ENCODE measurements around the gene MDM1. TPM values are rescaled to one million over a fixed set of nuclear protein-coding genes. Genes with fewer than 3 reads are reported as not detected.

MDM1 gene
- total and polyA plus RNA-seq, 2 experiments from 2014 or later = 3.6 to 14.9 TPM

DNA sequence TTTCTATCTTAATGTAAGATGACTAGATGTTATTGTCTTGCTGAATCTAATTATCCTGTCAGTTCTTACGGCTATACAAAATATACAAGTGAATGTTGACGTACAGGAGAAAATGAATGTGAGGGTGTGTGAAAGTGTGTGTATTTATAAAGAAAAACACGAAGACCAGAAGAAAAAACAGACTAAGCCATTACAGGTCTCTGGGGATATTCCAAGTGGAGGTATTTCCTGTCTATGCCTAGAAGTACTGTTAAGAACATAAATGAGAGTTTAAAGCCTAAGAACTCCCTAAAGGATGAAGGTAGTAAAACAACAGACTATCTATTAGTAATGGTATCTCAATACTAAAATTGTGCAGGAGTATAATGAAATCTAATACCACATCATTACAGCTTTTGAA is 7.6 kb downstream of the MDM1 start:
- 51% methylated on average over 3 of the region's 3 CpGs for WGBS (ENCODE audit: low lambda C conversion rate, missing lambda C conversion rate)
- peaks cover 4% of the 10 kb centered on the region for H3K4me1 ChIP-seq (ENCODE audit: insufficient read depth)
- no peak overlapping the region for H2AFZ ChIP-seq

DNA sequence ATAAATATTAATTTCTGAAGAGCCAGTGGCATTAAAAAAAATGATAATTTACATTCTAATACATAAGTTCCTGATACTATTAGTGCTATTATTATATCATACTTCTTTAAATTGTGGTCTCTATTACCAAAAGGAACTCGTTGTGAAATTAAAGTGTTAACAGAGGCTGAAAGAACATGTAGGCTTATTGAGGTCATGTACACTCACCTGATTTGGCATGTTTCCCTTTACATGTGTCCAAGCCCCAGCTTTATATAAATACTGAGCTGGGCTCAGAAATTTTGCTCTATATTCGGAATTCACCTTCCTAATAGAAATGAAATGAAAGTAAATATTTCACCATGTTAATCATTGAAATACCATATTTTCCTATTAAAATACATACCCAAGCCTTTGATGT is 11.0 kb downstream of the MDM1 start:
- H4K20me1 ChIP-seq (ENCODE audit: insufficient read depth, poor library complexity, severe bottlenecking) = no peaks in the 10 kb centered on the region
- no peak for DNase-seq (ENCODE audit: low spot score)
- H3K4me2 ChIP-seq = no peak overlapping the region
- TF ChIP-seq EZH2 (IDR thresholded peaks at IDR 0.05; ENCODE audit: borderline replicate concordance) (no peak), EZH2phosphoT487 (IDR thresholded peaks at IDR 0.05; ENCODE audit: low read depth, severe bottlenecking, unreplicated experiment) (no peak)
- TF ChIP-seq, protein P1, sequence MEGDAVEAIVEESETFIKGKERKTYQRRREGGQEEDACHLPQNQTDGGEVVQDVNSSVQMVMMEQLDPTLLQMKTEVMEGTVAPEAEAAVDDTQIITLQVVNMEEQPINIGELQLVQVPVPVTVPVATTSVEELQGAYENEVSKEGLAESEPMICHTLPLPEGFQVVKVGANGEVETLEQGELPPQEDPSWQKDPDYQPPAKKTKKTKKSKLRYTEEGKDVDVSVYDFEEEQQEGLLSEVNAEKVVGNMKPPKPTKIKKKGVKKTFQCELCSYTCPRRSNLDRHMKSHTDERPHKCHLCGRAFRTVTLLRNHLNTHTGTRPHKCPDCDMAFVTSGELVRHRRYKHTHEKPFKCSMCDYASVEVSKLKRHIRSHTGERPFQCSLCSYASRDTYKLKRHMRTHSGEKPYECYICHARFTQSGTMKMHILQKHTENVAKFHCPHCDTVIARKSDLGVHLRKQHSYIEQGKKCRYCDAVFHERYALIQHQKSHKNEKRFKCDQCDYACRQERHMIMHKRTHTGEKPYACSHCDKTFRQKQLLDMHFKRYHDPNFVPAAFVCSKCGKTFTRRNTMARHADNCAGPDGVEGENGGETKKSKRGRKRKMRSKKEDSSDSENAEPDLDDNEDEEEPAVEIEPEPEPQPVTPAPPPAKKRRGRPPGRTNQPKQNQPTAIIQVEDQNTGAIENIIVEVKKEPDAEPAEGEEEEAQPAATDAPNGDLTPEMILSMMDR (IDR thresholded peaks at IDR 0.05; ENCODE audit: poor library complexity) = no peak
- H3K4me3 ChIP-seq = no peak overlapping the region
- H3K36me3 ChIP-seq (replicated peaks; ENCODE audit: insufficient read depth, low read depth) = no peaks in the 10 kb centered on the region
- no peak overlapping the region for H2AFZ ChIP-seq
- no peak overlapping the region for H3K27ac ChIP-seq
- no peaks in the 10 kb centered on the region for H3K79me2 ChIP-seq
- H3K9me2 ChIP-seq (replicated peaks; ENCODE audit: insufficient read depth) = no peaks in the 10 kb centered on the region
- WGBS (ENCODE audit: low lambda C conversion rate, missing lambda C conversion rate) = 79% methylated on average over 2 of the region's 2 CpGs
- H3K9me3 ChIP-seq (ENCODE audit: low read depth) = no peaks in the 10 kb centered on the region
- H3K4me1 ChIP-seq (ENCODE audit: insufficient read depth) = peaks cover 4% of the 10 kb centered on the region
- no peaks in the 10 kb centered on the region for H3K27me3 ChIP-seq

More for the DNA sequence above, 7.6 kb downstream of the MDM1 start:
- no peaks in the 10 kb centered on the region for H3K27me3 ChIP-seq
- no peaks in the 10 kb centered on the region for H3K79me2 ChIP-seq
- H3K27ac ChIP-seq = no peak overlapping the region
- TF ChIP-seq EZH2 (IDR thresholded peaks at IDR 0.05; ENCODE audit: borderline replicate concordance) (no peak), EZH2phosphoT487 (IDR thresholded peaks at IDR 0.05; ENCODE audit: low read depth, severe bottlenecking, unreplicated experiment) (no peak)
- TF ChIP-seq, protein P1 (IDR thresholded peaks at IDR 0.05; ENCODE audit: poor library complexity) = no peak
- no peaks in the 10 kb centered on the region for H3K36me3 ChIP-seq (replicated peaks; ENCODE audit: insufficient read depth, low read depth)
- H3K4me3 ChIP-seq = no peak overlapping the region
- H3K4me2 ChIP-seq = no peak overlapping the region
- DNase-seq (ENCODE audit: low spot score) = no peak
- no peaks in the 10 kb centered on the region for H3K9me3 ChIP-seq (ENCODE audit: low read depth)
- H4K20me1 ChIP-seq (ENCODE audit: insufficient read depth, poor library complexity, severe bottlenecking) = no peaks in the 10 kb centered on the region
- H3K9me2 ChIP-seq (replicated peaks; ENCODE audit: insufficient read depth) = no peaks in the 10 kb centered on the region

DNA sequence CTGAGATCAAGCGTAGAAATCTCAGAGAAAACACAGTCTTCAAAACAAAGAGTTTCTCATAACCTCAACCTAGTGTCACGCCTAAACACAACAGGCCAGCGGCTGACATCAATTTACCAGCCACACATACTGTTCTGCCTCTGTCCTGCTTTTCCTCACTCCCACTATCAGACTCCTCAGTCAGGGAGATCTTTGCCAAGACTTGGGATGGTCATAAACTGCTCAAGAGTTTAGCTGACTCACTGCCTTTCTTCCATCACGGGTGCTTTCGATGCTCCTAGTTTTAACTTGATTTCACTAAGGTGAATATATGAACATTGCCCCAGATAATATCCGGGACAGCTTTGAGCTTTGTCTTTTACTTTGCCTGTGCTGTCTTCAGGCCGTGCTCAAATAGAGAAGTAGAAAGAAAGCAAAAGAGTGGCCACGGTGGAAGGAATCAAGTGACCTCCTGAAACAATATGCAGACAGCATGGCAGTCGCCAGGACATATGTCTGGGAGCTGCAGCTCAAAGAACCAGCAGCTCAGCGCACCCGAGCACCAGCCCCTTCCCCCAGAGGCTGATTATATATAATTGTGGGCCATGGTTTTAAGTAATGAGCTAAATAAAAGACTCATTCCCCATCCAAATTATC is 12.1 kb downstream of the MDM1 start:
- H2AFZ ChIP-seq = peak overlapping the region; percentile 51
- peak; percentile 58 for DNase-seq (ENCODE audit: low spot score)
- WGBS (ENCODE audit: low lambda C conversion rate, missing lambda C conversion rate) = 51% methylated on average over 11 of the region's 11 CpGs

More for the DNA sequence above, 12.1 kb downstream of the MDM1 start:
- no peaks in the 10 kb centered on the region for H3K9me3 ChIP-seq (ENCODE audit: low read depth)
- H3K27me3 ChIP-seq = no peaks in the 10 kb centered on the region
- H3K9me2 ChIP-seq (replicated peaks; ENCODE audit: insufficient read depth) = no peaks in the 10 kb centered on the region
- no peaks in the 10 kb centered on the region for H3K36me3 ChIP-seq (replicated peaks; ENCODE audit: insufficient read depth, low read depth)
- no peaks in the 10 kb centered on the region for H3K79me2 ChIP-seq
- H3K4me1 ChIP-seq (ENCODE audit: insufficient read depth) = peaks cover 4% of the 10 kb centered on the region
- TF ChIP-seq EZH2 (IDR thresholded peaks at IDR 0.05; ENCODE audit: borderline replicate concordance) (no peak), EZH2phosphoT487 (IDR thresholded peaks at IDR 0.05; ENCODE audit: low read depth, severe bottlenecking, unreplicated experiment) (no peak)
- TF ChIP-seq, protein P1 (IDR thresholded peaks at IDR 0.05; ENCODE audit: poor library complexity) = no peak
- H3K27ac ChIP-seq = peak overlapping the region; percentile 42
- peak overlapping the region; percentile 38 for H3K4me2 ChIP-seq
- H4K20me1 ChIP-seq (ENCODE audit: insufficient read depth, poor library complexity, severe bottlenecking) = no peaks in the 10 kb centered on the region
- H3K4me3 ChIP-seq = no peak overlapping the region

All from hepatocyte (in vitro differentiated cells).